GM19025 (cell line): Measurements from ENCODE around the gene SMIM36.
"Not testable (repeated sequence)": the region's sequence is repeated elsewhere in the genome, so short reads cannot be mapped to it uniquely, and the experiment has no call there.

Source experiments
- ATAC-seq: cut with Tn5 transposase; IDR thresholded peaks from one replicate; pipeline ENCODE4 v1.9.1; 2021; ENCODE audit warnings: mild to moderate bottlenecking, low read depth, moderate library complexity; ENCODE audit not compliant: unreplicated experiment

The SMIM36 gene

DNA sequence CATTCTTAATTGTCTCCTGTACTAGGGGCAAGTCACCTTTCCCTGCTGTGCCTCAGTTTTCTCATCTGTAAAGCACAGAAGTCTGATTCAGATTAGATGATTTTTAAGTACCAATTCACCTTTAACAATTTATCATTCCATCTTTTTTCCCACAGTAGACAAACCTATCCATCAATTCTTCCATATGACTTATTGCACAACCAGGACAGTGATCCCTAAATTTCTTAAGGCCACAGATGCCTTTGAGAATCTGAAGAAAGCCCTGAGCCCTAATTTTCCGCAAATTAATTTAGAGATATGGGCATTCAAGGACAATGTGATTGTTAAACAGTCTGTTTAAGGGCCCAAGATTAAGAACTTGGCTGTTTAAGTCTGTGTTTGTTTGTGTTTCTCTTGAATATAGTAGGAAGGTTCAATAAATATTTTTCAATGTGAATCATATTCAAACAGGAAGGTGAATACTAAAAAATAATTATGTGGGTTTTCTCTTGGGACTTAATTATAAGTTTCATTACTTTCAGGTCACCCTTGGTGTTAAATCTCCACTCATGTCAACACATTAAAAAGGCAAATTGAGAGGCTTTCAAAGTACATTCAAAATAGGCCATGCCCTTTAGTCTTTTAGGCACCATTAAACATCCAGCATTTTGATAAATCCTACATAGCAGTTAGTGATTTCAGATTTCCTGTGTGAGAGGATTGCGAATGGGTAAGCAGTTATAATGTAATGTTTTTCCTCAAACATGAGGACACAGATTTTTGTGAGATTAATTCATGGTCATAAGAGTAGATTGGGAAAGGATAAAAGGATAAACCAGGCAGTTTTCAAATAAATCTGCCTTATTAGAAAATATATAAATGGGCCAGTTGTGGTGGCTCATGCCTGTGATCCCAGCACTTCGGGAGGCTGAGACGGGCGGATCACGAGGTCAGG, 54.7 kb downstream of the SMIM36 start:
- no peak for ATAC-seq

DNA sequence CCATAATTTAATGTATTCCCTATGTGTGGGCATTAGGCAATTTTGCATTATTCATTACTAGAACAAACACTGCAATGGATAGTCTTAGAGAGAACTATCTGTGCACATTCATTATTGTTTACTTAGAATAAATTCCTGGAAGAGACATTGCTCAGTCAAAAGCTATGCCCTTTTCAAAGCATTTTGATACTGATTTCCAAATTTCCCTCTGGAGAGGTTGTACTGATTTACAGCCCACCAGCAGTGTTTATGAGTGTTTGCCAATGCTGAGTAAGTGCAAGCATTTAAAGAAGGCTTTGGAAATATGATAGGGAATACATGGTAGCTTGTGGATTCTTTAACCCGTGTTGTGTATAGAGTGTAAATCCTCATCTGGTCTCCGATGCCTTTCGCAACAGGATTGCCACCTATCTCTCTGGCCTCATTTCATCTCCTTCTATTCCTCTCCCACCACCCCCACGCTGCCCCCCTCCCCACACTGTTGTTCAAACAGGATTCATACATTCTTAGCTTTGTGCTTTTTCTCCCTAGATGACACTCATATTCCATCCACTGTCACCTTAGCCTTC, 56.3 kb downstream of the SMIM36 start:
- ATAC-seq: no peak

DNA sequence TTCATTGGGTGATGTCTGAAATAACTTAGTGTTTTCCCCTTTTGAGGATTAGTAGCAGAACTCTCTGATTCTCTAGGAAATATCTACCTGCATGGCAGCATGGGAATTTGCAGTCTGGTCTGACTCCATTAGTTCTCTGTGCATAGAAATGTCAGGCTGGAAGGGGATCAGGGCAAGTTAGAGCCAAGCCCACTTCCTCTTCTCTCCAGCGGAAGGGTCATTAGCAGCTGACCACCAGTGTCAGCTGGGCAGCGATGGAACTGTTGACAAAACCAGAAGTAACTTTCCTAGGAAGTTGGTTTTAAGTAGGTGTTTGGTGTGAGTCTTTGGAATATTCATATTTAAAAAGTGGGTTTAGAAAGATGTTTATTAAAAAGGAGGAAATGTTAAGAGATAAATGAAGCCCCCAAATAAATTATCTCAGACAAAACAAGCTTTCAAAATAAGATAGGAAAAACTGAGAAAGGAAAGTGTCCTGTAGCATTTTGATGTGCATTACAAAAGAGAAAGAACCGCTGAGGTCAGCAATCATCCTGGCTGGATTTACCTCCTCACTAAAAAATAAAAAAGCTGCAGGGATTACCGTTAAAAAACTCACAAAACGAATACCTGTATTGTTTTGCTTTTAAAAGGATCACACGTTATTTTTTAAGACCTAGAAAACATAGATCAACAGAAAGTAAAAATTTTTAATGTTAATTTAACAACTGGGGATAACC, 57.3 kb downstream of the SMIM36 start:
- ATAC-seq: no peak

DNA sequence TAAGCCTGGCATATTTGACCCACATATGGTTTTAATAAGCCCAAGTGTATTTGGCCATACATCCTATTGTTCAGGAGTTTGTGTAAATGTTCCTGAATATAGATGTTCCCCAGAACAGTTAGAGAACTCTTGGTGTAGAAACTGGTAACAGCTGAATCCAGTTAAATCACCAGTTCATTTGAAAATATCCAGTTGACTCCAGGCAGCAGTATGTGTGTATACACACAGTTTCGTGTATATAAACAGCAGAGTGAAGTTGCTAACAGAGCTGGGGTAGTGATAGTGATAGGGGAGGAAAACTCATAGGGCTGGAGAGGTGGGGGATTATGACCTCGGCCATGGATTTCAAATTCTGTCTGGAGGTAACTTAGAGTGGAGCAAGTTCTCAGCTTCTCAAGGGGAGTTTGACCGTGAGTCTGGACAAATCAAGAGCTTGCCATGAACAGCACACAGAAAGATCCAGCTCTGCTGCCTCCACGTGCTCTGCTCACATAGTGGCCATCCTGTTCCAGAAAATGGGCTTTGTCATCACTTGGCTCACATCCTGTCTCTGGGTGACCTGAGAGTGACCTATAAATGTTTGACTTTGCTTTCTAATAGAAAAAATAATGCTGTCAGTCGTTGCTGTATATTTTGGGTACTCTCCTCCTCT, 59.0 kb downstream of the SMIM36 start:
- ATAC-seq: no peak

DNA sequence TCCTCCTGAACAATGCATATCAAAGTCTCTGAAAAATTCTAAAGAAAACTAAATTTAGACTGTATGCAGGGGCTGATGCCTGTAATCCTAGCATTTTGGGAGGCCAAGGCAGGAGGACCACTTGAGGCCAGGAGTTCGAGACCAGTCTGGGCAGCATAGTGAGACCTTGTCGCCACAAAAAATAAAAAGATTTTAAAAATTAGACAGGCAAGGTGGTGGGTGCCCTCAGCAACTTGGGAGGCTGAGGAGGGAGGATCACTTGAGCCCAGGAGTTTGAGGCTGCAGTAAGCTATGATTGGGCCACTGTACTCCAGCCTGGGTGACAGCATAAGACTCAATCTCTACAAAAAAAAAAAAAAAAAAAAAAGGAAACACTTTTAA, 59.5 kb downstream of the SMIM36 start:
- ATAC-seq: no peak

DNA sequence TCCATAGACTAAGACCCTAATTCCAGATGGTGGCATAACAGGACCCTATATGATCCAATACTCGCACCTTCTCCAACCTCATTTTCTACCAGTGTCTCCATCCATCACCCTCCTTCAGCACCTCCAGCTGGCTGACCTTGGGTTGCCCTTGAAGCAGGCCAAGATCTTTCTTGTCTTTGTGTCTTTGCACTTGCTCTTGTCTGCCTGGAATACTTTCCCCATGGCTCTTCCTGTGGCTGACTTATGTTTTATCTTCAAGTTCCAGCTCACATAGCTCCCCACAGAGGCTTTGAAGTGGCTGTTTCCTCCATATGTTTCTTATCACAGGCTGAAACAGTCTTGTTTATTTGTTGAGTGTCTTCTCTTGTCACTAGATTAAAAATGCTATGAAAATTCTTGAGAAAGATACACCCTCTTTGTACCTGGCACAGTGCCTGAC, 60.0 kb downstream of the SMIM36 start:
- ATAC-seq: no peak

DNA sequence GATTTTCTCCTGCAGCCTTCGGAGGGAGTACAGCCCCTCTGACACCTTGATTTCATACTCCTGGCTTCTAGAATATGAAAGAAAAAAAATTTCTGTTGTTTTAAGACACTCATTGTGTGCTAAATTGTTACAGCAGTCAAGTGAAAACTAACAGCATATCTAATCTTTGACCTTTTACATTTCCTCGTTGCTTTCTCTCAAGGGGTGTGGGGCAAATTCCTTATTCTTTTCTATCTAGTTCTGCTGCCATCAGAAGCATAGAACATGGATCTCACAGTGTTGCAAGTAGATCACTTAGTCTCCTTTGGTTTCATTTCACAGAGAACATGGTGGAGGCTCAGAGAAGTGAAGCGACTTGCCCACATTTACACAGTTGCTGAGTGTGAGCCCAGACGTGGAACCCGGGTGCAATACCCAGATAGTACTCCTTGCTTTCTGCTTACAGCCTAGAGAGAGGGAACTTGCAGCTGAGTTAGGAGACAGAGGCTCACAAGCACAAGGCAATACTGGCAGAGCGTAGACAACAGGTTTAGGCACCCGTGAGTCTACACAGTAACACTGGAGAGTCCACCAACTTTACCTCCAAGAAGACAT, 60.9 kb downstream of the SMIM36 start:
- no peak for ATAC-seq

DNA sequence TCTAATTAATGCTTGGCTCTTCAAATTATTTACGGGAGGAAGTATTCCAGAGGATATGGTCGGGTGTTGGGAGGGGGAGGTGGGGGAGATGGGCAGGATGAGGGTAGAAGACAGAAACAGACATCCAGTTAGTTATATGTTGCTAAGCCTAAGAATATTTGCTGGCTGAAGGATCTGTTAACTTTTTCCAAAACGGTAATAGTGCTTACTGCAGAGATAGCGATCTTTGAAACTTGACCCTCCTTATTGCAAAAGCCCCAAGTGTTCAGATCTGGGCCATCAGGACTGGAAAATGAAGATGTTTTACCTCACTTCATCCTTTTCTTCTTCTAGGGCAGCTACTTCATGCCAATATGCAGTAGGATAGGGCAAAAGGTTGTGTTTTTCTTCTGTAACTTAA, 62.6 kb downstream of the SMIM36 start:
- ATAC-seq: no peak

DNA sequence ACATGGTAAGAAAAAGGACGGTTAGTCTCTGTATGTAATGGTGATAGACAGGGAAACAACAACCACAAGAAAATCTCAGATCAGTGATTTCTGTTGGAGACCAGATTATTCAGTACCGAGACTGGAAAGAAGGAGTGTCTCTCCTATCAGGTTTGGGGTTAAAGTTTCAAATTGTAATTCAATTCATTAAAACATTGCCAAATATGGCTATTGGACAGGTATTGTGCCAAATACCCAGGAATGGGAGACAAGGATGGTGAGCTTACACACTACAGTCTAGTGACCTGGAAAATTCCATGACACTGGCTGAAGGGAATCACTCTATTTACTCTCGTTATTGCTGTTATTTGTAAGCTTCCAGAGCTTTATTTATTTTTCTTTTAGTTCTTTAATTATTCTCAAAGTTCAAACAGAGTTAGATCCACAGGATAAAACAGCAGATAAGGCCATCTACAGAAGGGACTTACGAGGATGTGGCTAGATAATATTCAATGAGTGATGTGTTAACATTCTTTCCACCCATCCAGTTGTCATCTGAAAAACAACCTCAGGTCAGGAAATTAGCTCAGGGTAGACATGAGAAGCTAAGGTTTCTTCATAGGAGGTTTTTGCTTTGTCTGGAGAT, 64.6 kb downstream of the SMIM36 start:
- no peak for ATAC-seq

DNA sequence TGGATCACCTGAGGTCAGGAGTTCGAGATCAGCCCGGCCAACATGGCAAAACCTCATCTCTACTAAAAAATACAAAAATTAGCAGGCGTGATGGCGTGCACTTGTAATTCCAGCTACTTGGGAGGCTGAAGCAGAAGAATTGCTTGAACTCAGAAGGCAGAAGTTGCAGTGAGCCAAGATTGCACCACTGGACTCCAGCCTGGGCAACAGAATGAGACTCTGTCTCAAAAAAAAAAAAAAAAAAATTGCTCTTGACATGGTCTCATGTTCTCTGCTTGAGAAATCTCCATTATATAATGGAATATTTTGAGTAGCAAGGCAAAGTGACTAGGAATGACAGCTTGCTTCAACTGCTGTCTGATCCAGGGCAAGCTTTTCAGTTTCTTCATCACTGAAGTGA, 65.2 kb downstream of the SMIM36 start:
- not testable (repeated sequence) for ATAC-seq

DNA sequence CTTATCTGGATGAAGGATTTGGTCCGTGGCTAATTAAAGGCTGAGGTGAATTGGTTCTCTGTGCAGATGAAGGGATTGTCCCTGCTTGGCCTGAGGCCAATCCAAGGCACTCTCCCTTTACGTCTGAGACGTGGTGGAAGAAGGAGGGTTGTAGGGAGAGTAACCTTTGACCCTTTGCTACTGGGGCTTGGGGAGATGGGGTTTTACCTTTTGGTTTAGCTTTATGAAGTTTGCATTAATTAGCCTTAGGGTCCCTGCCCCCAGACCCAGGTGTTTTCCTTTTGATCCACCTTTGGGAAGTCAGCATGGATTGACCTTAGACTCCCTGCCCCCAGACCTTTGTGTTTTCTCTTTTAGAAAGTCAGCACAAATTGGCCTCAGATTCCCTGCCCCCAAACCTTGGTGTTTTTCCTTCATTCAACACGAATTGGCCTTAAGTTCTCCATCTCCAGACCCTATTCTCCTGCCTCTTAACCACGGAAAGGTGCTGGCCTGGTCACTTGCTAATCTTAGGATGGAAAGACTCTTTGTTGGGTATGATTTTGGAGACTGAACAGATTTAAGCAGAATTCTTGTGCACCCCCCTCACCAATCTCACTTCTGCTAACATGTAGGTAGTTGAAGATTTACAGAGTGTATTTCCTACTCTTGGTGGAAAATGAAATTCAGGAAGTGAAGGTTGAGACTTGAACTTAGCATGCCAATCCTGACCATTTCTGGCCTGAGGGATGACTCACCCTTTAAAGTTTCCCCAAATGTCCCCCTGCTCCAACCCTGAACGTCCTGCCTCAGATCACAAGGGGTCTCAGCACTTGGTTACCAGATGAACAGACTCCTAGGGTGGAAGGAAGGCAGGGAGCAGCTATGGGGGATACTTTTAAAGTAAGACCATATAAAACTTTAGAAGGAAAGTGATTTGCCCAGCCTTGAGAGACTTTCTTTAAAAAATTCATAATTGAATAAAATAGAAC, 66.5 kb downstream of the SMIM36 start:
- ATAC-seq: peak; percentile 61

DNA sequence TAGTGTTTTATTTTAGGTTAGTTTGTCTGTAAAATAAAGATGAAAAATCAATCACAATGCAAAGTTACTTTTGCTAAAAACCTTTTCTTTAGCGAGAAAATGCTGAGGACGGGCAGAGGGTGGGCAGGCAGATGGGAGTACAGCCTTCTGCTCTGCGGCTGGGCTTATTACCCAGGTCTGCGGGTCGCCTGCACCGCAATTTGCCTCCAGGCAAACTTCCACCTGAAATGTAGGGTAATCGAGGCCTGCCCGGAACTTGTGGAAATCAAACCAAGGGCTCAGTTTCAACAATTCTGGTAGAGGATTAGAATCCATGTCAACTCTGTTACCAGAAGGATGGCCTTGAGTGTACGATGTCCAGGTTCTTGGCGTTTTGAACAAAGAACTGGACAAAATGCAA, 67.3 kb downstream of the SMIM36 start:
- ATAC-seq: no peak

DNA sequence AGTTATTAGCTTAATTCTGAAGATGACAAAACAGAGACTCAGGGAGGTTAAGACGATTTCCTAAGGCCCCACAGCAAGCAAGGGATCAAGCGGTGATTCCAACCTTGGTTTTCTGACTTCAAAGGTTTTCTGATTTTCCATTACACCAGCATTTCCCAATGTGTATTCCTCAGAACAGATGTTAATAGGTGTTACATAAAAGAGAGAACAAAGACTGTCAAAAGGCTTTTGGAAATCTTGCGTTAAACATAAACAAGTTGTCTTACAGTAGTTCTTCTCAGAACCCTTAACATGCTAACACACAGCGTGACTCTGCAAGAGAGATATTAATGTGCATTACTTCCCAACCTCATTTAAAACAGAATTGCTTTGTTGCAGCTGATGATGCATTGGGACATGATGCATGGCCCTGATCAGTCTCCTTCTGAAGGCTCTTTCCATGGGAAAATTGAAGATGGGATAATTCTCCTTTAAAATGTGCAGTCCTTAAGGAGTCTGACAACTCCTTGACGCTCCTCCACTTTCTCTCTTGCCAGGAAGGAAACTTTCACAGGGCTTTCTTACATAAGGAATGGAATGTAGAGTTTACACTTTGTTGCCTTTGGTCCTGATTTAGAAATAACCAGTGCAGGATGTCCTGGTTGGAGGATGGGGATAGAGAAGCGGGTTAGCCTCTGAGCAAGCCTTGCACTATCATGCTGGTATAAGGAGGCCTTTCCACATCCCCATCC, 68.1 kb downstream of the SMIM36 start:
- ATAC-seq: no peak

DNA sequence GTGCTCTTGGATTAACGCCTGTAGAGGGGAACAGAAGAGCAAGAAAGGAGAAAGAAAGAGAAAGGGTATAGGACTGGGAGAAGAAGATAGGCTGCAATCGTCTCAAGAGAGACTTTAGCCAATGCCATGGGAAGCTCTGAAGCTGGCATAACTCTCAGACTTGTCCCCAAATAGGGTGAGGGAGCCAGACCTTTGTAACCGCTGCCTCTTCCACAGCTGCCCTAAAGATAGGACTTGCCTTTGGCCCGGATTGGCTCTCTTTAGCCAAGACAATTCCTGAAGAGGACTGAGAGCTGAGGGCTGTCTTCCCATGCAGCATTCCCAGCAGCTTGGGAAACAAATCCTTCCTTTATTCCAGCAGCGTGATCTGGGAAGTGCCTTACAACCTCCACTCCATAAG, 68.8 kb downstream of the SMIM36 start:
- ATAC-seq: no peak

DNA sequence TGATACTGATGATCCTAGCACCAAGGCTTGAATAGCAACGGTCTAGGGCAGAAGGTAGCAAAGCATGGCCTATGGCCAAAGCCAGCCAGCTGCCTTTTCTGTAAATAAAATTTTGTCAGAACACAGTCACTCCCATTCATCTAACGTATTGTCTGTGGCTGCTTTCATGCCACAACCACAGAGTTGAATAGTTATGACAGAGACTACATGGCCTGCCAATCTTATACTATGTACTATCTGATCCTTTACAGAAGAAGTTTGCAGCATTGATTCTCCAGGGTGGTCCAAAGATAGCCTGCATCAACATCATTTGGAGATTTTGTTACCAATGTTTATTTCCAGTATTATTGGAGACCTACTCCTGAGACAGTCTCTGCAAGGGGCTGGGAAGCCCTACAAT, 69.7 kb downstream of the SMIM36 start:
- ATAC-seq: no peak

DNA sequence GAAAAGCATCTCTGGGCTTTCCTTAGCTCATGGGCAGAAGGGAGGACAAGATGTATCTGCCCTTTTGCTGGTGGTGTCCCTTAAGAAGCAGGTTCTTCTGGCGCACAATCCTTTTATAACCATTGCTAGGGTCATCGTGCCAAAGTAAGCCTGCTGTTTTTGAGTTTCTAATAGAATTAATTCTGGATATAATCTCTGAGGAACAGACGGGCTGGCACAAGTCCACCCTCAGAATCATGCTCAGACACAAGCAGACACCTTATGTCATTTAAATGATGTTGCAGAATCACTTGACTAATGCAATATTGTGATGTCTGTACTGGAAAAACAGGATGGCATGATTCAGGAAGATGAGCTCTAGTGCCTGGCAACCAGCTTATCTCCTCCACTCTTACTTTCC, 70.9 kb downstream of the SMIM36 start:
- no peak for ATAC-seq

DNA sequence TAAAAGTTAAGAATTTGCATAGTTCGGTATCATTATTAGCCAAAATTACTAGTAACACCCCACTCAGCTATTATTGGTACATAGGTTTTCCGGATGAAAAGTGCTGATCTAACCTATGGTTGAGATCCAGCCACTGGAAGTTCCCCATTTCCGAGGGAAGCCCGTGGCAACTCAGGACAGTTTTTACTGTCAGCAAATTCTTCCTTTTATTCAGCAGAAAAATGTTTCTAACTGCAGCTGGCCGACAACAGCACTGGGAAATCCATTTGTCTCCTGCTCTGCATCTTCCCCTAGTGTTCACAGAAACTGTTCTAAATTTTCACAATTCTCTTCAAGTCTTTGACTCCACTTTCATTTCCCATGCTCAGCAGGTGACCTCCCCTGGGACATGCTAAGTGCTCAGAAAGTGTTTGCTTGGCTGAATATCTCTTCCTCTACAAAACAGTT, 74.1 kb downstream of the SMIM36 start:
- peak; percentile 62 for ATAC-seq
